Activated CD4-positive, alpha-beta T cell treated with anti-CD3 and anti-CD28 coated beads, Interleukin-2, Interleukin-4, amounts not matched to agents 100 ng/mL and 50 ng/mL, durations not matched to agents 16 hours and 8 hours (primary cell): ENCODE results near the gene SMAD5.
A peak's percentile ranks its signal among the peaks of the same experiment; 100 is the strongest.

Experiments
- DNase-seq: peaks from one replicate; pipeline ENCODE4 v3.0.0-alpha.2; 2020; ENCODE audit warnings: low spot score

Gene SMAD5

GRCh38 chr5:136155761-136156160, 23.1 kb downstream of the SMAD5 start:
- no peak for DNase-seq

GRCh38 chr5:136157514-136157913, 24.9 kb downstream of the SMAD5 start:
- DNase-seq: no peak

GRCh38 chr5:136159457-136159856, 26.8 kb downstream of the SMAD5 start:
- no peak for DNase-seq

- no peak for DNase-seq
These were observed 29.4 kb downstream of the SMAD5 start for GRCh38 chr5:136162008-136162407.

- no peak for DNase-seq
These were observed 31.6 kb downstream of the SMAD5 start for GRCh38 chr5:136164226-136164625.

GRCh38 chr5:136166909-136167308, 34.3 kb downstream of the SMAD5 start:
- no peak for DNase-seq

- DNase-seq: no peak
These were observed 36.6 kb downstream of the SMAD5 start for GRCh38 chr5:136169218-136169617.

GRCh38 chr5:136174021-136174659, 41.5 kb downstream of the SMAD5 start:
- DNase-seq: peak; percentile 35

- no peak for DNase-seq
These were observed 50.0 kb downstream of the SMAD5 start for GRCh38 chr5:136182618-136183017.

- DNase-seq: no peak
These were observed 53.5 kb downstream of the SMAD5 start for GRCh38 chr5:136185974-136186665.

- no peak for DNase-seq
These were observed 54.2 kb downstream of the SMAD5 start for GRCh38 chr5:136186796-136187195.

- DNase-seq: no peak
These were observed 56.2 kb downstream of the SMAD5 start for GRCh38 chr5:136188859-136189258.

- DNase-seq: no peak
These were observed 57.6 kb downstream of the SMAD5 start for GRCh38 chr5:136190091-136190720.

GRCh38 chr5:136190904-136191303, 58.3 kb downstream of the SMAD5 start:
- DNase-seq: no peak

- DNase-seq: no peak
These were observed 58.8 kb downstream of the SMAD5 start for GRCh38 chr5:136191304-136192014.

GRCh38 chr5:136192015-136192525, 59.4 kb downstream of the SMAD5 start:
- no peak for DNase-seq

GRCh38 chr5:136192526-136193321, 60.1 kb downstream of the SMAD5 start, which contains the start of gene SMIM32:
TSS of gene SMIM32 (minus strand) at chr5:136193162. CDS start at chr5:136192524, 638 bp downstream.
- no peak for DNase-seq

GRCh38 chr5:136193322-136193935, 60.8 kb downstream of the SMAD5 start:
- DNase-seq: no peak

GRCh38 chr5:136194576-136194975, 61.9 kb downstream of the SMAD5 start:
- DNase-seq: no peak

- DNase-seq: no peak
These were observed 63.6 kb downstream of the SMAD5 start for GRCh38 chr5:136195971-136196820.
